Measurements from ENCODE around the gene KLHL21. TPM values are rescaled to one million over a fixed set of nuclear protein-coding genes. Genes with fewer than 3 reads are reported as not detected.

The KLHL21 gene
- total RNA-seq, 1 experiment from 2014 or later: 21.6 TPM

- intact Hi-C loops (cut with micrococcal nuclease; ENCODE audit: unreplicated experiment): no loop called here
- peaks cover 59% of the 10 kb centered on the region for H3K36me3 Mint-ChIP-seq (ENCODE audit: insufficient read depth, unreplicated experiment)
- peaks cover 6% of the 10 kb centered on the region for H3K36me3 ChIP-seq (ENCODE audit: control insufficient read depth, insufficient read depth, low read length)
- no peak overlapping the region for H3K27ac Mint-ChIP-seq (ENCODE audit: unreplicated experiment)
- TF ChIP-seq CTCF (IDR thresholded peaks at IDR 0.05; ENCODE audit: insufficient read depth in 1 of 2, low read depth in 1 of 2, low read length in 1 of 2, severe bottlenecking in 1 of 2, unreplicated experiment in 1 of 2): no peak
- no TSS peak for BruUV-seq (replicated peaks)
- no peak overlapping the region for H3K4me3 Mint-ChIP-seq (ENCODE audit: unreplicated experiment)
- H3K4me1 ChIP-seq: no peaks in the 10 kb centered on the region
- H3K27me3 ChIP-seq (replicated peaks; ENCODE audit: control insufficient read depth, insufficient read depth, low read length): no peaks in the 10 kb centered on the region
- DNase-seq: no peak
- CTCF ChIA-PET: no interaction called here
- no peaks in the 10 kb centered on the region for H3K9me3 Mint-ChIP-seq (ENCODE audit: unreplicated experiment)
- H3K9me3 ChIP-seq: no peaks in the 10 kb centered on the region
- no peak overlapping the region for H3K4me3 ChIP-seq (ENCODE audit: low read depth, low read length)
- H3K4me1 Mint-ChIP-seq (ENCODE audit: low read depth, unreplicated experiment): no peaks in the 10 kb centered on the region
- POLR2A ChIA-PET: no interaction called here
- no peaks in the 10 kb centered on the region for H3K27me3 Mint-ChIP-seq (ENCODE audit: insufficient read depth, unreplicated experiment)
Measured at GRCh38 chr1:6594977-6595740, 7.5 kb downstream of the KLHL21 start.

GRCh38 chr1:6593810-6594209 is 8.9 kb downstream of the KLHL21 start:
- Histone ChIP-seq H3K9me3 (no peaks in the 10 kb centered on the region), H3K36me3 (ENCODE audit: control insufficient read depth, insufficient read depth, low read length) (peaks cover 6% of the 10 kb centered on the region), H3K4me1 (no peaks in the 10 kb centered on the region), H3K27me3 (replicated peaks; ENCODE audit: control insufficient read depth, insufficient read depth, low read length) (no peaks in the 10 kb centered on the region), H3K4me3 (ENCODE audit: low read depth, low read length) (no peak overlapping the region)
- Mint-ChIP-seq H3K4me1 (ENCODE audit: low read depth, unreplicated experiment) (no peaks in the 10 kb centered on the region), H3K27me3 (ENCODE audit: insufficient read depth, unreplicated experiment) (no peaks in the 10 kb centered on the region), H3K27ac (ENCODE audit: unreplicated experiment) (no peak overlapping the region), H3K36me3 (ENCODE audit: insufficient read depth, unreplicated experiment) (peaks cover 50% of the 10 kb centered on the region), H3K4me3 (ENCODE audit: unreplicated experiment) (no peak overlapping the region), H3K9me3 (ENCODE audit: unreplicated experiment) (no peaks in the 10 kb centered on the region)
- no peak for DNase-seq
- intact Hi-C loops (cut with micrococcal nuclease; ENCODE audit: unreplicated experiment): no loop called here
- TF ChIP-seq CTCF (IDR thresholded peaks at IDR 0.05; ENCODE audit: insufficient read depth in 1 of 2, low read depth in 1 of 2, low read length in 1 of 2, severe bottlenecking in 1 of 2, unreplicated experiment in 1 of 2): no peak
- ChIA-PET CTCF (no interaction called here), POLR2A (interaction anchor here (0.5 kb wide), 1 partner anchor 279 kb away, joined by 3 read pairs; no protein-coding TSS in a partner anchor)
- BruUV-seq (replicated peaks): no TSS peak

- BruUV-seq (replicated peaks): no TSS peak
- no peak for DNase-seq
- Histone ChIP-seq H3K27me3 (replicated peaks; ENCODE audit: control insufficient read depth, insufficient read depth, low read length) (no peaks in the 10 kb centered on the region), H3K9me3 (no peaks in the 10 kb centered on the region), H3K4me3 (ENCODE audit: low read depth, low read length) (no peak overlapping the region), H3K36me3 (ENCODE audit: control insufficient read depth, insufficient read depth, low read length) (peaks cover 8% of the 10 kb centered on the region), H3K4me1 (no peaks in the 10 kb centered on the region)
- TF ChIP-seq CTCF (IDR thresholded peaks at IDR 0.05; ENCODE audit: insufficient read depth in 1 of 2, low read depth in 1 of 2, low read length in 1 of 2, severe bottlenecking in 1 of 2, unreplicated experiment in 1 of 2): no peak
- Mint-ChIP-seq H3K4me3 (ENCODE audit: unreplicated experiment) (no peak overlapping the region), H3K27ac (ENCODE audit: unreplicated experiment) (no peak overlapping the region), H3K4me1 (ENCODE audit: low read depth, unreplicated experiment) (no peaks in the 10 kb centered on the region), H3K9me3 (ENCODE audit: unreplicated experiment) (no peaks in the 10 kb centered on the region), H3K27me3 (ENCODE audit: insufficient read depth, unreplicated experiment) (no peaks in the 10 kb centered on the region), H3K36me3 (ENCODE audit: insufficient read depth, unreplicated experiment) (peaks cover 44% of the 10 kb centered on the region)
- ChIA-PET CTCF (no interaction called here), POLR2A (interaction anchor here (0.9 kb wide), 1 partner anchor 31 kb away, joined by 3 read pairs; no protein-coding TSS in a partner anchor)
- intact Hi-C loops (cut with micrococcal nuclease; ENCODE audit: unreplicated experiment): no loop called here
Measured at GRCh38 chr1:6592865-6593593, 9.6 kb downstream of the KLHL21 start.

Measured in Caco-2 (cell line).